GM12872 (cell line): ENCODE results near the gene SLC28A1.

Experiments used
- CTCF ChIP-seq: IDR thresholded peaks from 3 replicates; pipeline ENCODE4 v1.5.1; 2011; ENCODE audit warnings: low read depth, mild to moderate bottlenecking, low read length, moderate library complexity; ENCODE audit not compliant: insufficient read depth

SLC28A1 gene

GRCh38 chr15:84856731-84857417 is 27.6 kb upstream of the SLC28A1 start:
- TF ChIP-seq CTCF = no peak

GRCh38 chr15:84857418-84858004 is 27.0 kb upstream of the SLC28A1 start:
- TF ChIP-seq CTCF = no peak

- no peak for TF ChIP-seq CTCF
Observed at GRCh38 chr15:84858231-84858630, 26.2 kb upstream of the SLC28A1 start.

GRCh38 chr15:84859144-84859543 is 25.3 kb upstream of the SLC28A1 start:
- no peak for TF ChIP-seq CTCF

- no peak for TF ChIP-seq CTCF
Observed at GRCh38 chr15:84859651-84860050, 24.8 kb upstream of the SLC28A1 start.

- TF ChIP-seq CTCF = no peak
Observed at GRCh38 chr15:84861781-84862180, 22.7 kb upstream of the SLC28A1 start.

GRCh38 chr15:84862214-84862975 is 22.1 kb upstream of the SLC28A1 start:
- TF ChIP-seq CTCF = no peak
